Measurements from ENCODE around the gene FMN1.

Gene FMN1

GRCh38 chr15:33104212-33104611 lies 90.3 kb downstream of the FMN1 start:
- in situ Hi-C loops (cut with MboI; ENCODE audit: low sequenced_read_pairs, unreplicated experiment): no loop called here
- TF ChIP-seq CTCF (IDR thresholded peaks at IDR 0.05; ENCODE audit: borderline replicate concordance, control extremely low read depth, extremely low read depth, insufficient read depth, missing control alignments): no peak
- no peak for DNase-seq (ENCODE audit: low spot score)

GRCh38 chr15:33101036-33101435 lies 93.5 kb downstream of the FMN1 start:
- in situ Hi-C loops (cut with MboI; ENCODE audit: low sequenced_read_pairs, unreplicated experiment): no loop called here
- DNase-seq (ENCODE audit: low spot score): no peak

GRCh38 chr15:33100314-33100713 lies 94.2 kb downstream of the FMN1 start:
- in situ Hi-C loops (cut with MboI; ENCODE audit: low sequenced_read_pairs, unreplicated experiment): no loop called here
- TF ChIP-seq CTCF (IDR thresholded peaks at IDR 0.05; ENCODE audit: borderline replicate concordance, control extremely low read depth, extremely low read depth, insufficient read depth, missing control alignments): no peak

More at GRCh38 chr15:33101036-33101435, 93.5 kb downstream of the FMN1 start:
- TF ChIP-seq CTCF (IDR thresholded peaks at IDR 0.05; ENCODE audit: borderline replicate concordance, control extremely low read depth, extremely low read depth, insufficient read depth, missing control alignments): no peak

GRCh38 chr15:33099739-33100138 lies 94.8 kb downstream of the FMN1 start:
- in situ Hi-C loops (cut with MboI; ENCODE audit: low sequenced_read_pairs, unreplicated experiment): no loop called here
- no peak for DNase-seq (ENCODE audit: low spot score)
- TF ChIP-seq CTCF (IDR thresholded peaks at IDR 0.05; ENCODE audit: borderline replicate concordance, control extremely low read depth, extremely low read depth, insufficient read depth, missing control alignments): no peak

More at GRCh38 chr15:33100314-33100713, 94.2 kb downstream of the FMN1 start:
- no peak for DNase-seq (ENCODE audit: low spot score)

GRCh38 chr15:33099213-33099612 lies 95.3 kb downstream of the FMN1 start:
- DNase-seq (ENCODE audit: low spot score): no peak
- TF ChIP-seq CTCF (IDR thresholded peaks at IDR 0.05; ENCODE audit: borderline replicate concordance, control extremely low read depth, extremely low read depth, insufficient read depth, missing control alignments): no peak
- in situ Hi-C loops (cut with MboI; ENCODE audit: low sequenced_read_pairs, unreplicated experiment): no loop called here

GRCh38 chr15:33098094-33099058 lies 96.1 kb downstream of the FMN1 start:
- TF ChIP-seq CTCF (IDR thresholded peaks at IDR 0.05; ENCODE audit: borderline replicate concordance, control extremely low read depth, extremely low read depth, insufficient read depth, missing control alignments): no peak
- DNase-seq (ENCODE audit: low spot score): no peak
- in situ Hi-C loops (cut with MboI; ENCODE audit: low sequenced_read_pairs, unreplicated experiment): no loop called here
